Bone marrow (tissue), 2 donors: ENCODE measurements around the gene NUP62.
A peak's percentile ranks its signal among the peaks of the same experiment; 100 is the strongest.

Experiments
- DNase-seq, 2 donors: peaks; one replicate each; lab custom pipeline; 2025; lab: John Stamatoyannopoulos, UW

NUP62 gene

DNA sequence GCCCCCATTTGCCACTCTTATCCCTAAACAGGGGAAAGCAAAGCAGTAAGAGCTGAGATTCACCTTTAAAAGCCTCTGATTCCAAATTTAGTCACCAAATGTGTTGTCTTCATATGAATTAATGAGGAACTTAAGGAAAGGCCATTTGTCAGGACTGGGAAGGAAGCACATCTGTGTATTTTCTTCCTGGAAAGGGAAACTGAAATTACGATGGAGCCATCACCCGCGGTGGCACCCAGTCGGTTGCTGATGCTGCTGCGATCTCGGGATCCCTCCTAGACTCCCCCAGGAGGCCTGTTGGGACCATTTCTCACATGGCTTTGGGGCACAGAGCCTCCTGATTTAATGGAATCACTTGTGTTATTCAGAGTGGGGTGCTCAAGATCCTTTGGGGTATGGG, 25.2 kb downstream of the NUP62 start:
- DNase-seq = no peak

DNA sequence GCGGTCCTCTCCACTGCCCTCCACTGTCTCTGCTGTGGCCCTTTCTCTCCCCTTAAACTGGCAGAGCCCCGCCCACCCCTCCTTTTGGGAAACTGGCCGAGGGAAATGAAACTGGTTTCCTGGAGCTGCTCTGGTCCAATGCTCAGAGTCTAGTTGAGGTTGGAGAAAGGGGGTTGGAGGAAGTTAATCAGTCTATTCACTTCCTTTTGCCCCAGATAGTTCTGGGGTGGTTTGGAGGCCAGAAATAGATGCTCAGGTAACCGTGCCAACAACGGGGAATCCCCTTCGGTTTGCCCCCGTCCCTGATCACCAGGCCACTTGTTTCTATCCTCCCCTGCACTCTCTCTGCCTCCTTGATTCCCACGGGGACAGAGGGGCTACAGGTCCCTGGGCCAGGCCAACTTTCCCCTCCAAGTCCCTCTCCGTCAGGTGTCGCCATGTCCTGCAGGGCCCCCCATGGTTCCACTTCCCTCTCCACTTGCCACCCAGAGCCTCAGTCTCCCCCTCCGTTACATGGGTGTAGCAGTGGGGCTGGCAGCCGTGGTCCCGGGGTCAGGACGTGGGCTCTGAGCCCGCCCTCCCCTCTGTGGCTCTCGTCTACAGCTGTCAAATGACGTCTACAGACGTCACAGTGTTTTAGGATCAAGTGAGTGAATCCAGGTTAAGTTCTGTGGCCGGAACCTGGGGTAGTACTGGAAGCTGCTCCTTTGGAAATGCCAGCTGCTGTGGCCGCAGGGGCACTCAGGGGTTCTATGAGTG, 32.3 kb downstream of the NUP62 start, which contains the start of gene IL4I1:
Gene IL4I1 (minus strand): TSS at position 25 of the 759 bp plus-strand sequence. CDS start 727 bp downstream, outside the sequence.
- peak; percentile 71 to 75 for DNase-seq

DNA sequence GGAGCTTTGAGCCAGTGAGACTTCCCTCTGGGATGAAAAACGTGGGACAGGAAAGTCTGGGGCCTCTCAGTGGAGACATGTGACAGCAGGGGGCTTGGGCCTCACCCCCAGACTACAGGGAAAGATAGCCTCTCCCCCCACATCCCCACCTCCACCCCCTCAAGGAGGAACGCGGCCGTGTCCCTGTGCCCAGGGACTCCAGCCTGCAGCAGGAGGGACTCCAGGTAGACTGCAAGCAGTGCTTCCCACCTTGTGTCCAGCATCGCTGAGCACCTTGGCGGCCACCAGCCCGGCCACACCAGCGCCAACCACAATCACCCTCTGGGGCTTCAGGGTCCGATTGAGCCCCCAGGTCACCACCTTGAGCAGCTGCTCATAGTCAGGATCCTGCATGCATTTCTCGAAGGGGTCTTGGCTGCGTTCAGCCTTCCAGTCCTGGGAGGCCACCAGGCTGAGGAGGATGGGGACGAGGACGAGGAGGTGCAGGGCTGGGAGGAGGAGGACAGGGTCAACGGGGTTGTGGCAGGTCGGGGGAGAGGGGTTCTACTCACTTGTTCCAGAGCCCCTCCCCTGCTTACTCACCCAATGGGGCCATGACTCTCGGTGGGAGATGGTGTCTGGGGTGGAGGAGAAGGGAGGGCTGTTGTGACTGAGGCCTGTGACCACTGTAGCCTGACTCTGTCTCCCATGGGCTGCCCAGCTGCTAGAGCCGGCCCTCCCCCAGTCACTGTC, 33.6 kb downstream of the NUP62 start:
- no peak for DNase-seq

DNA sequence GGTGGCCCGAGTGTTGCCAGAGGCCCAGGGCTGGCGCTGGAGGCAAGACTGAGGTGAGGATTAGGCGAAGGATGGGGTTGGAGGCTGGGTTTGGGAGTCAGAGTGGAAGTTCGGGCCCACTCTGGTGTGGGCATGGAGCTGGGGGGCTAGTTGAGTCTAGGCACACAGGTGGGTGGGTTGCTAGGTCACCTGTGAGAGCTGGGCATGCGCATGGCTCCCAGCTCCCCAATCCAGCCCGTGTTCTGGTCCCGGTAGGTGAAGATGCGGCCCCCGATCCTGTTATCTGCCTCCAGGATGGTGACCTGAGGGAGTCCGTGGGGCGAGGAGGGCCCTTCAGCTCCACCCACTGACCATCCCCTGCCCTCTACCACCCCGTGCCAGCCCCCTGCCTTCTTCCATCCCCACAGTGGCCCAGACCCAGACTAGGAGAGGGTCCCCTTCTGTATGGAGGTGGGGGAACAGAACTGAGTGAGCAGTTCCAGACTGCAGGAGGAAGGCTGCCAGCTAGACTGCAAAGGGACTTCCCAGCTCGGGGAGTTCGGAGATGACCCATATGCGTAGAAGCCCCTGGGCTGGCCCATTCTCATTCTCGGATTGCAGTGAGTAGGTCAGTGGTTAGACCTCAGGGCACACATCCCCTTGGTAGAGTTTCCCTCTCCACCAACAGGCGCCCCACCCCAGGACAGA, 34.3 kb downstream of the NUP62 start:
- DNase-seq = no peak

DNA sequence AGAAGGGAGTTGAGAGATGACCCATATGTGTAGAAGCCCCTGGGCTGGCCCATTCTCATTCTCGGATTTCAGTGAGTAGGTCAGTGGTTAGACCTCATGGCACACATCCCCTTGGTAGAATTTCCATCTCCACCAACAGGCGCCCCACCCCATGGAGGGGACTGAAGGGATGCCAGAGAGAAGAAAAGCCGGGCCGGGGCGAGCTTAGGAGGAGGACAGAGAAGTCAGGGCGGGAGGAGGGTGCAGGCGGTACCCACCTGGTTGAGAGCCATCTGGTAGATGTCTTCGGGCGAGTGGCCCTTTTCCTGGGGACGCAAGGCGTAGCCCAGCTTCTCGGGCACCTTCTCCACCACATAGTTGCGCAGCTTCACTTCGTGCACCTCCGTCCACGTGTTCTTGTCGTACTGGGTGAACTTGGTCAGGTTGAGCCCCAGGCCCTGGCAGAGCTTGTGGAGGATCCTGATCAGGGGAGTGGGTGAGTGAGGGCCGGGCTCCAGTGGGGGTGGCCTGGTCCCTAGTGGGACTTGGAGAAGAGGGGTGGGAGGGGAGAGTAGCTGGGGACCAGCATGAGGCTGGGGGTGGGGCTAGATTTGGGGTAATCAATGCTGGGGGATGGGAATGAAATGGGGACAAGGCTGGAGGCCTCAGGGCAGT, 35.2 kb downstream of the NUP62 start:
- DNase-seq = no peak

DNA sequence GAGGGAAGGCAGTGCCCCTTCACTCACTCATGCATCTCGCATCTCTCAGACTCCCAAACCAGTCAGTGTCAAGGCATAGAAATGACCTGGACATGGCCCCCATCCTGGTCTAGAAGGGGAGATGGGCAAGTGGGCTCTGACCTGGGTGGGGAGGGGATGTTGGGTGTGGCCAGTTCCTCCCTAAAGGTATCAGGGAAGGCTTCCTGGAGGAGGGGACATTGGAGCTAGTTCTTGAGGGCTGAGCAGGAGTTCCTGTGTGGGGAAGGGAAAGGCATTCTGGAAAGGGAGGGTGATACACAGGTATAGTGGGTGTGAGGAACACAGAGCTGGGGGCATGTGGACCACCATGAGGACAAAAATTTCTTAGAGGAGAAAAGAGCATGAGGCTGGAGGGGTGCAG, 36.6 kb downstream of the NUP62 start:
- no peak for DNase-seq

DNA sequence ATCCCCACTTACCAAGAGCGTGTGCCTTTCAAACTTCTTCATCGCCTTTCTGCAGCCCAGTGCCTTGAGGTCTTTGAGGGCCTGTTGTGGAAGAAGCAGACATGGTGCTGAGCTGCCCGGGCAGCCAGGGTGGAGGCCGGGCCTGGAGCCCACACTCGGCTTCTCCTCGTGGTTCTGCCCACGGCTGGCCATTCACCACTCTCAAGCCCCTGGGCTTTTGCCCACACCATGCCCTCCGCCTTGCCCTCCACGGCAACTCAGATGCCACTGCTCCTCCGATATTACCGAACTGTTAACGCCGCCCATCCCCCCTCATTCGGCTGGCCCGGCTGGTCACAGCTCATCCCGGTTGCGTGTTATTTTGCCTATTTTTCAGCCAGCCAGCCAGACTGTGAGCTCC, 37.9 kb downstream of the NUP62 start:
- DNase-seq = no peak

DNA sequence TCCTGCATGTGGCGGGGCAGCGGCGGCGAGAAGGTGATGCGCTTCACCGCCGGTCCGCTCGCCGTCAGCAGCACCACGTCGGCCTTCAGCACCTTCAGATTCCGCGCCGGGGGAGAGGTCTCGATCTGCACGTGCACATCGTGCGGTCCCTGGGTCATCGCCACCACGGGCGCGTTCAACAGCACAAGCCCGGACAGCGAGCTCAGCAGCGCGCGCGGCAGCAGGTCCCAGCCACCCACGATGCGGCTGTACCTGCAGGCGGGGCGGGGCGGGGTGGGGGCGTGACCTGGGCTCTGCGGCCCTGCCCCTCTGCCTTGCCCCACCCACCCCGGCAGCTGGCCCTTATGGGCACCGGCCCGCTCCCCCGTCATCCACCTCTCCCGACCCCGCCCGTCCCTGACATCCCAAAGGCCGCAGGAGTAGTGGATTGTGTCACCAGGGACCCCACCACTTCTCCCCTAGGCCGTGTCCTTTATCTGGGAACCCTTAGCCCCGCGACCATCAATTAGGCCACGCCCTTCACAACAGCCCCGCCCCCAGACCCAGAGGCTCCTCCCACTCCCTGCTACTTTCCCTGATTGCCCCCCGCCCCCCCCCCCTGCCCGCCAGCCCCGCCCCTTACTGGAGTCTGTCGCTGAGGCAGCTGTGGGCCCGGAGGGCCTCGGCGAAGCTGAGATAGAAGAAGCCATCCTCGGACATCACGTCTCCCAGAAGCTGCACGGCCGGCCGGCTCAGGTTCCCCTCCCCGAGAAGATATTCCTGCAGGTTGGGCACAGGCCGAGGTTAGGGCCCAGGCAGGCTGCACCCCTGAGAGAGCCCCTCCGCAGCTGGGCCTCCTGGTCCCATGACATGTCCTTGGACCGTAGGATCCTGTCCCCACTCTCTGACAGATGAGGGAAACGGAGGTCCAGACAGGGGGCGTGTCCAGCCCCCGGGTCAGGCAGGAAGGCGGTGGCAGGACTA, 38.7 kb downstream of the NUP62 start:
- peak in 1 of 2 donors; percentile 51 for DNase-seq

DNA sequence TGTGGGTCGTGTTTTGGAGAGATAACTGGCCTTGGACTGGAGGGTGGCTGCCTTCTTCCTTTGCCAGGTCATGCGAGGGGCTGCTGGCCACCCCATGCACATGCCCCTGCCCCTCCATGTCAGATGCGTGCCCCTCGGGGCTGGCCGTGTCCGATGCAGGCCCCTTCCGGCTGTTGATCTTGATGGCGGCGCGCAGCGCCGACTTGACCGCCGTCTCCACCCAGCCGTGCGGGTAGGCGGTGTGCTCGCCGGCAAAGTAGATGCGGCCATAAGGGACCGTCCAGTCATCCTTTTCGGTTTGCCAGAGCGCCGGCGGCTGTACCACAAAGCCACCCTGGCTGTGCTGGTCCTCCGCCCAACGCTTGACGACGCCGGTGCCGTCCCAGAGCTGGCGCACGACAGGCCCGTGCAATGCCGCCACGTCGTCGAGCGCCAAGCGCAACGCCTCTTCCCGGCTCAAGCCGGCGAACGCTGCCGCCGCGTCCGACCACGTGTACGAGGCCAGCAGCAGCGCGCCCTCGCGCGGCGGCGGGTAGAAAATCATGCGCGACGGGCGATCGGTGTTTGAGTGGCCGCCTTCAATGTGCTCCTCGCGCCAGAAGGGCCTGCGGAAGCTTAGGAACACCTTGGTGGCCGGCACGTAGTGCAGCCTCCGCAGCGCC, 39.5 kb downstream of the NUP62 start:
- DNase-seq = peak in 1 of 2 donors; percentile 51

DNA sequence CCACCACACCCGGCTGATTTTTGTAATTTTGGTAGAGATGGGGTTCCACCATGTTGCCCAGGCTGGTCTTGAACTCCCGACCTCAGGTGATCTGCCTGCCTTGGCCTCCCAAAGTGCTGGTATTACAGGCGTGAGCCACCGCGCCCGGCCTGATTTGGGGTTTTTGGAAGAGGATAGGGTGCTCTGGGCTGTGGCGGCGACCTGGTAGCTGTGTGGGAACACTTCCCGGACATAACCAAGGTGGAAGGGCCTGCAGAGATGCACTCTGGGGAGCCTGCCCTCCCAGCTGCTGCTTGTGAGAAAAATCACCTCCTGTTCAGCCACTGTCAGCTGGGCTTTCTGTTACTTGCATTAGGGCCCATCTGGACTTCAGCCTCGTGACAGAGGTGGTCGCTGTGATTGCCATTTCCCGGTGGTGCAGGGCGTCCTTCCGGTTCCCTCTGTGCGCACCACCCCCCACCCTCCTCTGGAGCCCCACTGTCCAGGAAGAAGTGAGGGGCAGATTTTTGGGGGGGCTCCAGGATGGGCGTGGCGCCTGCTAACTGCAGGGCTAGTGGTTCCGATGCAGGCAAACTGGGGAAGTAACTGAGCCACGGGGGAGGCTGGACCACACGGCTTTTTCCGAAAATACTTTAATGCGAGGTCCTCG, 40.1 kb downstream of the NUP62 start:
- DNase-seq = no peak

DNA sequence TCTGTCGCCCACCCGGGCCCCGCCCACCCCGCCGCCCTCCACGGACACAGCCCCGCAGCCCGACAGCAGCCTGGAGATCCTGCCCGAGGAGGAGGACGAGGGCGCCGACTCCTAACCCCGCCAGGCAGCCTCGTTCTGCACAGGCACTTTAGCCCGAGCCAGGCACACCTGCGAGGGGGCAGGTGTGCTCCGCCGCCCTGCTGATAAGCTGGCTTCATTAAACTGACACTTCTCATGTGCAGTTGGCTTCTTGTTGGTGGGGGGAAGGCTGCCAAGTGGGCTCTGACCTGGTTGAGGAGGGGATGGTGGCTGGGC, 40.8 kb downstream of the NUP62 start:
- no peak for DNase-seq

DNA sequence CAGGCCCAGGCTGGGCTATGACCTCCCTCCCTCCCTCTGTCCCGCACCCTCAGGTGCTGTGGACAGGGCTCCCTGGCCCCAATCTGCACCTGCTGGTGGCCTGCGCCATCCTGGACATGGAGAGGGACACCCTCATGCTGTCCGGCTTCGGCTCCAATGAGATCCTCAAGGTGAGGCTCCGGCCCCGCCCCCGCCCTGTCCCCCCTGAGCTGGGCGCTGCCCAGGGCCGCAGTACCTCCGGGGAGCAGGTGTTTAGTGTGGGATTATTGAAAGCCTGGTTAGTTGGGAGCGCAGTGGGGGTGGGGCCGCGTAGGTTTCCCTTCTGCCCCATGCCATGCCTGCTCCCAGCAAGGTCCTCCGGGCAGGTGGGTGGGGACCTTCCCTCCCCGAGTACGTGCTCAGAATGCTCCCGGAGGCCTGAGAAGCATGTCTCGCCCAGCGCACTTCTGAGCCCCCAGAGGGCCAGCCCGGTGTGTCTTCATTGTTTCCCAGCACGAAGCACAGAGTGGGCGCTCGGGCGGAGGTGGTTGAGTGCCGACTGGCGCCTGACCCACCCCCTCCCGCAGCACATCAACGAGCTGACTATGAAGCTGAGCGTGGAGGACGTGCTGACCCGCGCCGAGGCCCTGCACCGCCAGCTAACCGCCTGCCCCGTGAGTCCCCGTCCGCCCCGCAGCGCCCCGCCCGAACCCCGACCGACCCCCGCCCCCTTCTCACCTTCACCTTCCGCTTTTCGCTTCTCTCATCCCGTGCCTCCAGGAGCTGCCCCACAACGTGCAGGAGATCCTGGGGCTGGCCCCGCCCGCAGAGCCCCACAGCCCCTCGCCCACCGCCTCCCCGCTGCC, 41.4 kb downstream of the NUP62 start:
- no peak for DNase-seq

DNA sequence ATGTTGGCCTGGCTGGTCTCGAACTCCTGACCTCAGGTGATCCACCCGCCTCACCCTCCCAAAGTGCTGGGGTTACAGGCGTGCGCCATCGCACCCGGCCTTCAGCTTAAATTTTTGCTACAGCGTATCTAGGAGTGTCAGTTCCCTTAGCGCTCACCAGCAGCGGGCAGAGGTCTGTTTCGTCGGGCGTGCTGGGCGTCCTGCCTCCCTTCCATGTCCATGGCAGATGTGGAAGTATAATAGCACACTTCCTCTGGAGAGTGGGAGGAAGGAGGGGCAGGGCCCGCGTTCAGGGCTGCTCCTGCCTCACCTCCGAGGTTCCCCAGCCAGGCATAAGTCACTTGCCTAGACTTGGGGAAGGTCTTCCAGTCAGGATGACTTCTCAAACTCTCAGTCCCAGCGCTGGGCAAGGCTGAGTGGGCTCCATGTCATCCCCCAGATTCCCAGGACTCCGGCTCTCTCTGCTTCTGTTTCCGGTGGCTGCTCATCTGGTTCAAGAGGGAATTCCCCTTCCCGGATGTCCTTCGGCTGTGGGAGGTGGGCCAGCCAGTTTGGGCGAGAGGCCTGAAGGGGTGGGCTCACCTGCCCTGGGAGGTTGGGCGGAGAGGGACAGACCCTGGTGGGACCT, 42.2 kb downstream of the NUP62 start:
- no peak for DNase-seq

DNA sequence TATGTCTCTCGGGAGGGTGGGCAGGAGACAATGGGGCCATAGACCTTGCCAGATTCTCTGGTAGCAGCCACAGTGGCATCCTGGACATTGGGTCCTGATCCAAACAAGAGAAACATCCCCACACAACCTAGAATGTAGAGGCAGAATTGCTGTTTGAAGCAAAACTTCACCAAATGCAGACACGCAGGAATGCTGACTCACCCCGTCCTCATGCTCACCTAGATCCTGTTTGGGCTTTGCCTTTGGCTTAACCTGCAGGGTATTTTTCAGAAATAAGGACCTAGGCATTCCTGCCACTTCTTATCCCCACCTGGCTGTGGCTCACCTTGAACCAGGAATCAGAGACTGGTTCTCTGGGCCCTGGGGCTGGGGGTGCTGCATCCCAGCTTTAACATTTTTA, 44.5 kb downstream of the NUP62 start:
- no peak for DNase-seq

DNA sequence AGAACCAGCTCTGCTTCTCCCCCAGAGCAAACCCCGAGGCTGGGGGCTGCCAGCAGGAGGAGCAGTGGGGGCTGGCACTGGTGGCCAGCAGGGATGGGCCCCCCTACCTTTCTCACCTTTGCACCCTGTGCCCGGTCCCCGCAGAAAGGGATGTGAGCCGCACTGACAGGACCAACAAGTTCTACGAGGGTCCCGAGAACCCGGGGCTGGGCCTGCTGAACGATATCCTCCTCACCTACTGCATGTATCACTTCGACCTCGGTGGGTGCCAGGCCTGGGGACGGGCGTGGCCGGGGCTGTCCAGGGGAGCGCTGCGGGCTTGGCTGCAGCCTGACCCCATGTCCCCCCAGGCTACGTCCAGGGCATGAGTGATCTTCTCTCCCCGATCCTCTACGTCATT, 45.2 kb downstream of the NUP62 start:
- DNase-seq = no peak

DNA sequence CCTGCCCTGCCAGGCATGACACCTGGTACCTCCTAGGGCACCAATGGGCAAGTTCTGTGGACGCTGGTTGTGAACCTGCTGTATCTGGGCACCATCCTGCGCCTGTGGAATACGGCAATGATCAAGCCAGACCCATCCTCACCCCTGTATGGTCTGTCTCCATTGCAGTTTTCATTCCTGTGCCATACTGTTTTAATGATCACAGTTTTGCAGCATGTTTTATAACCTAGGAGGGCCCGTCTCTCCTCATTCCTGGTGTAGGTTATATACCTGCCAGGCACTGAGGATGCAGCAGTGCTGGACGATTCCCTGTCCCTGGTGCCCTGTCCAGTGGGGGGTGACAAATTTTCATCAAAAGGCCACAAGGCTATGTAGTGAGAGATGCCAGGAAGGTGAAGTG, 46.2 kb downstream of the NUP62 start:
- no peak for DNase-seq

DNA sequence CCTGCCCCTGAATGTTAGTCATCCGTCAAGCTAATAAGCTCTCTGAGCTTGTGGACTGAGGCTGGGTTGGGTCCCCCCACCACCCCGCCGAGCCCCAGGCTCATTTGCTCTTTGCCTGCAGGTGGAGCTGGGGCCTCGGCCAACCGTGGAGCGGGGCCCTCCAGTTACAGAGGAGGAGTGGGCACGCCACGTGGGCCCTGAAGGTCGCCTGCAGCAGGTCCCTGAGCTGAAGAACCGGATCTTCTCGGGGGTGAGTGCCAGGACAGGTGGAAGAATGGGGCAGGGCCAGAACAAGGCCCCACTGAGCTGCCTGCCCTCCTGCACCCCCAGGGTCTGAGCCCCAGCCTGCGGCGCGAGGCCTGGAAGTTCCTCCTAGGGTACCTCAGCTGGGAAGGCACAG, 46.7 kb downstream of the NUP62 start:
- DNase-seq = no peak

DNA sequence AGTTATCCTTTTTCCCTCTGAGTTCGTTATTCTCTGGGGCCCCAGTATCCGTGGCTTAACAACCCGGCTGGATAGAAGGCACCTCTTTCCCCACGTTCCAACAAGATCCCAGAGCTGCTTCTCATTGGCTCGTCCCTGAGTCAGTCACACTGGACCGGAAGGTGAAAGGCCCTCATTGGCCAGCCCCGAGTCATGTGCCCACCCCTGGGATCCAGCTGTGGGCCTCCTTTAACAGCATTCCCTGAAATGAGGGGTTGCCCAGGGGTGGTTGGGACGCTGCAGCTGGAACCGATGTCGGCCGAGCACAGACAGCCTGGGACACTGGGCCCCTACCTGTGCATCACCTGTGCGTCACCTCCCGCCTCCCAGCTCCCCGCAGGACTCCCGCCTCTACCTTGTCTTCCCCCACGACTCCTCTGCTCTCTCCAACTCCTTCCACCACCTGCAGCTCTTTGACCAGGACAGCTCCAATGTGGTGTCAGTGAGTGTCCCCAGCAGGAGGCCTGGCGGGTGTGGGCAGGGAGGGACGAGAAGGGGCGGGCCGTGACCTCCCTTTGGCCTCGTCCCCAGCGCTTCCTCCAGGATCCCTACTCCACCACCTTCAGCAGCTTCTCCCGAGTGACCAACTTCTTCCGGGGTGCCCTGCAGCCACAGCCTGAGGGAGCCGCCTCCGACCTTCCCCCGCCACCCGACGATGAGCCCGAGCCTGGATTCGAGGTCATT, 47.5 kb downstream of the NUP62 start:
- no peak for DNase-seq
